GM12878 (cell line): ENCODE results near the gene ABCA10. TPM values are rescaled to one million over a fixed set of nuclear protein-coding genes. Genes with fewer than 3 reads are reported as not detected.

Experiments
- ATAC-seq: fragments of 200-7000 bp; cut with Tn5 transposase; 3 replicates; pipeline ENCODE4 v1.9.1; 2020; ENCODE audit warnings: mild to moderate bottlenecking, moderate library complexity
- BruUV-seq: library from RNA; stranded (reverse); fragments of 400-500 nt; replicated peaks from 2 replicates; lab custom pipeline; 2021; lab: Mats Ljungman, UMichigan
- CTCF ChIA-PET: fragments of 300-600 bp; sonication (Branson Sonifier 250); formaldehyde crosslinking; extraction: SDS; loops from one replicate; lab custom pipeline; 2021; ENCODE audit warnings: inconsistent platforms; lab: Yijun Ruan, JAX
- POLR2A ChIA-PET: fragments of 350-600 bp; formaldehyde crosslinking; extraction: SDS; loops from one replicate; lab custom pipeline; 2021; ENCODE audit warnings: inconsistent platforms; lab: Charles Lee
- RAD21 ChIA-PET: fragments of 300-600 bp; sonication (Branson Sonifier 250); formaldehyde crosslinking; loops from one replicate; lab custom pipeline; 2023; ENCODE audit warnings: antibody characterized with exemption; ENCODE audit not compliant: unreplicated experiment; lab: Charles Lee
- SMC1A ChIA-PET: fragments of 300-600 bp; sonication (Branson Sonifier 250); formaldehyde crosslinking; loops from one replicate; lab custom pipeline; 2023; ENCODE audit not compliant: unreplicated experiment, uncharacterized antibody; lab: Charles Lee
- DNase-seq: peaks from one replicate; pipeline ENCODE4 v3.0.0-alpha.2; 2011; ENCODE audit warnings: low read depth, low spot score
- FAIRE-seq: peaks from 3 replicates; lab custom pipeline; 2011; peaks lifted over from hg19 to GRCh38; lab: Jason Lieb, UNC
- H2AFZ ChIP-seq: 2 replicates; pipeline ENCODE4 v1.6.0; 2011; ENCODE audit warnings: low read depth, low read length, control low read depth; ENCODE audit not compliant: control insufficient read depth
- H3K27ac ChIP-seq: 2 replicates; pipeline ENCODE4 v1.5.1; 2011; ENCODE audit warnings: control low read depth; ENCODE audit not compliant: control insufficient read depth, insufficient read depth
- H3K27me3 ChIP-seq, 2 experiments: replicated peaks in 1 of 2; 2 replicates each; pipeline versions ENCODE4 v1.6.0 to v1.6.1; 2011; ENCODE audit warnings: low read length in 1 of 2; ENCODE audit not compliant: control insufficient read depth in 2 of 2, insufficient read depth in 2 of 2
- H3K36me3 ChIP-seq, 2 experiments: 2 replicates each; pipeline ENCODE4 v1.5.1; 2011; ENCODE audit warnings: low read length in 1 of 2; ENCODE audit not compliant: control insufficient read depth in 2 of 2, insufficient read depth in 2 of 2
- H3K4me1 ChIP-seq: 2 replicates; pipeline ENCODE4 v1.6.1; 2011; ENCODE audit warnings: mild to moderate bottlenecking, low read length, moderate library complexity, mixed read lengths; ENCODE audit not compliant: control insufficient read depth, insufficient read depth
- H3K4me2 ChIP-seq: 2 replicates; pipeline ENCODE4 v1.6.0; 2011; ENCODE audit warnings: control low read depth; ENCODE audit not compliant: control insufficient read depth, insufficient read depth
- H3K4me3 ChIP-seq: fragments of 200-600 bp; sonication (generic); 2 replicates; pipeline ENCODE4 v1.5.1; 2016
- H3K79me2 ChIP-seq: 2 replicates; pipeline ENCODE4 v1.6.0; 2011; ENCODE audit warnings: low read length; ENCODE audit not compliant: control insufficient read depth, insufficient read depth
- H3K9ac ChIP-seq: 2 replicates; pipeline ENCODE4 v1.8.0; 2011; ENCODE audit warnings: low read length, control low read depth, mixed read lengths; ENCODE audit not compliant: control insufficient read depth, insufficient read depth
- H3K9me3 ChIP-seq: replicated peaks from 3 replicates; pipeline ENCODE4 v1.5.1; 2011; ENCODE audit warnings: mild to moderate bottlenecking, low read length; ENCODE audit not compliant: control insufficient read depth, insufficient read depth
- H4K20me1 ChIP-seq: 2 replicates; pipeline ENCODE4 v1.6.0; 2011; ENCODE audit not compliant: control insufficient read depth, insufficient read depth
- KLF5 ChIP-seq: fragments of 450-650 bp; IDR thresholded peaks from 2 replicates; pipeline ENCODE4 v1.6.1; 2014; ENCODE audit warnings: mild to moderate bottlenecking; ENCODE audit not compliant: partially characterized antibody
- MYC ChIP-seq: IDR thresholded peaks from 2 replicates; pipeline ENCODE4 v1.6.1; 2011; ENCODE audit warnings: mild to moderate bottlenecking, low read length, moderate library complexity, inconsistent platforms; ENCODE audit not compliant: insufficient read depth, insufficient replicate concordance, insufficient read length, severe bottlenecking
- NKRF ChIP-seq: fragments of 450-650 bp; conservative IDR thresholded peaks from 2 replicates; pipeline ENCODE4 v1.6.1; 2017; ENCODE audit warnings: mild to moderate bottlenecking, moderate library complexity
- TARDBP ChIP-seq: IDR thresholded peaks from 2 replicates; pipeline ENCODE4 v1.6.1; 2016; ENCODE audit warnings: borderline replicate concordance
- ZNF24 ChIP-seq: fragments of 450-650 bp; IDR thresholded peaks from 2 replicates; pipeline ENCODE4 v1.6.1; 2017; ENCODE audit warnings: antibody characterized with exemption, mild to moderate bottlenecking
- WGBS: methylation state at CpG from one replicate; pipeline ENCODE4 v1.1.6; 2016; ENCODE audit warnings: low lambda C conversion rate; ENCODE audit not compliant: insufficient replicate concordance, insufficient coverage; ENCODE audit errors: missing lambda C conversion rate; 5-methylcytosine and 5-hydroxymethylcytosine counted together
- in situ Hi-C: fragments of 300-500 bp; cut with MboI; formaldehyde crosslinking; loops from 9 replicates; pipeline ENCODE4 v1.14.3; 2018; ENCODE audit warnings: mixed read lengths
- intact Hi-C: fragments of 100-400 bp; cut with micrococcal nuclease; formaldehyde crosslinking; loops from one replicate; pipeline ENCODE4 v1.14.2; 2022; ENCODE audit not compliant: unreplicated experiment
- polyA plus RNA-seq, 11 experiments: library from polyadenylated mRNA; depleted of rRNA in 4 of 11; unstranded in 6 of 11; stranded (reverse) in 5 of 11; fragments of >200 nt; fragmentation: Nextera tagmentation in 4 of 11; fragmentation: Illumina TruSeq in 1 of 11; extraction: Ambion mirVana in 4 of 11; extraction: Trizol in 1 of 11; gene quantifications; 1 replicate in 1 of 11; 2 replicates in 10 of 11; pipeline versions ENCODE4 v1.2.1 to v1.2.3, GENCODE V29; 2011 to 2016; ENCODE audit warnings: inconsistent platforms in 2 of 11, missing spikeins in 2 of 11, low read depth in 1 of 11
- total RNA-seq, 4 experiments: library from RNA; depleted of rRNA in 3 of 4; stranded (reverse); fragments of >200 nt in 3 of 4; fragmentation: Illumina TruSeq in 1 of 4; extraction: Trizol in 1 of 4; gene quantifications; 2 replicates each; pipeline versions ENCODE4 v1.2.1 to v1.2.3, GENCODE V29; 2013 to 2021
- TF ChIP-seq, protein P1 (sequence below), 3 experiments: IDR thresholded peaks in 2 of 3; conservative IDR thresholded peaks in 1 of 3; 2 replicates each; pipeline ENCODE4 v1.5.1; 2011; ENCODE audit warnings: low read depth in 3 of 3, low read length in 3 of 3, mild to moderate bottlenecking in 3 of 3, control low read depth in 2 of 3, moderate library complexity in 2 of 3, inconsistent platforms in 1 of 3, mixed read lengths in 1 of 3; ENCODE audit not compliant: control insufficient read depth in 2 of 3, insufficient read depth in 1 of 3; ENCODE audit errors: extremely low read depth in 1 of 3

The ABCA10 gene
- total and polyA plus RNA-seq, 10 of the 15 experiments (the other 5 are each of a cell fraction or from before 2014, with no cell fraction given): 0.33 to 3.0 (median 0.83) TPM

DNA sequence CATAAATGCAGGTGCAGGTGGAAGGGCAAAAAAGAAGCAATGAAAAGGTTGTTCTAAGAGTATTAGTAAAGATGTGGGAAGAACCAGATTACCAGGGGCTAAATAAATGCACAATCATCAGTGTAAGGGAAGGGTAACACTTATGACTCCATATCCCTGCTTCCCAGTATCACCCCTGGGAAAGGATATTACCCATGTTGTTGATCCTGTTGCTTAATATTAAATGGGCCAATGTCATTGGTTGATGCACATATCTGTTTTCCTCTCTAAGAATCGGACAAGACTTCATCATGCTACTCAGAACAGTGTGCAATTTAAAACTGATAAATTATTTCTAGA, 52.2 kb downstream of the ABCA10 start:
- FAIRE-seq (no peak), DNase-seq (no peak), ATAC-seq (no peak)
- intact Hi-C loops (no loop called here), in situ Hi-C loops (no loop called here)
- RAD21 ChIA-PET: no interaction called here
- BruUV-seq: no TSS peak
- WGBS: 0% methylated on average over 1 of the region's 1 CpG
- POLR2A ChIA-PET: no interaction called here
- H3K9ac ChIP-seq: no peak overlapping the region
- no peaks in the 10 kb centered on the region for H3K27me3 ChIP-seq
- SMC1A ChIA-PET: no interaction called here
- no peaks in the 10 kb centered on the region for H4K20me1 ChIP-seq
- no peak for TF ChIP-seq TARDBP
- TF ChIP-seq NKRF: no peak
- no peak for TF ChIP-seq ZNF24
- TF ChIP-seq KLF5: no peak
- TF ChIP-seq MYC: no peak
- TF ChIP-seq, protein P1, sequence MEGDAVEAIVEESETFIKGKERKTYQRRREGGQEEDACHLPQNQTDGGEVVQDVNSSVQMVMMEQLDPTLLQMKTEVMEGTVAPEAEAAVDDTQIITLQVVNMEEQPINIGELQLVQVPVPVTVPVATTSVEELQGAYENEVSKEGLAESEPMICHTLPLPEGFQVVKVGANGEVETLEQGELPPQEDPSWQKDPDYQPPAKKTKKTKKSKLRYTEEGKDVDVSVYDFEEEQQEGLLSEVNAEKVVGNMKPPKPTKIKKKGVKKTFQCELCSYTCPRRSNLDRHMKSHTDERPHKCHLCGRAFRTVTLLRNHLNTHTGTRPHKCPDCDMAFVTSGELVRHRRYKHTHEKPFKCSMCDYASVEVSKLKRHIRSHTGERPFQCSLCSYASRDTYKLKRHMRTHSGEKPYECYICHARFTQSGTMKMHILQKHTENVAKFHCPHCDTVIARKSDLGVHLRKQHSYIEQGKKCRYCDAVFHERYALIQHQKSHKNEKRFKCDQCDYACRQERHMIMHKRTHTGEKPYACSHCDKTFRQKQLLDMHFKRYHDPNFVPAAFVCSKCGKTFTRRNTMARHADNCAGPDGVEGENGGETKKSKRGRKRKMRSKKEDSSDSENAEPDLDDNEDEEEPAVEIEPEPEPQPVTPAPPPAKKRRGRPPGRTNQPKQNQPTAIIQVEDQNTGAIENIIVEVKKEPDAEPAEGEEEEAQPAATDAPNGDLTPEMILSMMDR (IDR thresholded peaks at IDR 0.05 in 2 of 3, conservative IDR thresholded peaks at IDR 0.05 in 1 of 3; ENCODE audit: control insufficient read depth in 2 of 3, extremely low read depth in 1 of 3, insufficient read depth in 1 of 3, low read depth in 3 of 3, low read length in 3 of 3): no peak
- no peak overlapping the region for H3K4me2 ChIP-seq
- no peaks in the 10 kb centered on the region for H3K36me3 ChIP-seq
- no peak overlapping the region for H3K27ac ChIP-seq
- no peaks in the 10 kb centered on the region for H3K4me1 ChIP-seq
- H3K4me3 ChIP-seq: no peak overlapping the region
- CTCF ChIA-PET: no interaction called here
- H3K9me3 ChIP-seq: no peaks in the 10 kb centered on the region
- H3K79me2 ChIP-seq: no peaks in the 10 kb centered on the region
- H2AFZ ChIP-seq: no peak overlapping the region
